ENCODE measurements around the gene FBXO42.
"Not testable (repeated sequence)": the region's sequence is repeated elsewhere in the genome, so short reads cannot be mapped to it uniquely, and the experiment has no call there.

FBXO42 gene

GRCh38 chr1:16371725-16372124, 19.4 kb upstream of the FBXO42 start:
- DNase-seq, result peak; percentile 50 to 62

- DNase-seq, result no peak
These were observed 17.5 kb upstream of the FBXO42 start for GRCh38 chr1:16369821-16370220.

GRCh38 chr1:16367968-16368890, 15.9 kb upstream of the FBXO42 start:
- no peak for DNase-seq

- DNase-seq, result peak; percentile 64 to 77
These were observed 15.1 kb upstream of the FBXO42 start for GRCh38 chr1:16367258-16367967.

GRCh38 chr1:16366722-16367257, 14.5 kb upstream of the FBXO42 start, which contains the start of gene SZRD1:
Gene SZRD1 (plus strand): TSS chr1:16367242. CDS start chr1:16367258, 16 bp downstream.
- peak; percentile 97 to 98 for DNase-seq

GRCh38 chr1:16365146-16365498, 12.8 kb upstream of the FBXO42 start:
- DNase-seq, result peak; percentile 27 to 40

- DNase-seq, result no peak
These were observed 4.6 kb upstream of the FBXO42 start for GRCh38 chr1:16356867-16357266.

- DNase-seq, result no peak
These were observed 2.3 kb upstream of the FBXO42 start for GRCh38 chr1:16354619-16355018.

GRCh38 chr1:16352842-16353535, 709 bp upstream of the FBXO42 start:
- DNase-seq, result peak; percentile 11 to 16

- no peak for DNase-seq
These were observed 755 bp downstream of the FBXO42 start for GRCh38 chr1:16351456-16351993.

GRCh38 chr1:16349847-16350406, 2.4 kb downstream of the FBXO42 start:
- no peak for DNase-seq

GRCh38 chr1:16348414-16349182, 3.7 kb downstream of the FBXO42 start:
- no peak for DNase-seq

GRCh38 chr1:16343276-16343675, 9.0 kb downstream of the FBXO42 start:
- DNase-seq, result not testable (repeated sequence)

GRCh38 chr1:16342331-16343062, 9.8 kb downstream of the FBXO42 start:
- no peak for DNase-seq

GRCh38 chr1:16340673-16341072, 11.6 kb downstream of the FBXO42 start:
- no peak for DNase-seq

- no peak for DNase-seq
These were observed 13.3 kb downstream of the FBXO42 start for GRCh38 chr1:16338961-16339360.

GRCh38 chr1:16334655-16335340, 17.5 kb downstream of the FBXO42 start:
- DNase-seq, result no peak

- no peak for DNase-seq
These were observed 25.4 kb downstream of the FBXO42 start for GRCh38 chr1:16326833-16327404.

- no peak for DNase-seq
These were observed 27.8 kb downstream of the FBXO42 start for GRCh38 chr1:16324456-16324890.

Data from AML-193 (cell line).